Measurements from ENCODE around the gene TMOD4.

Gene TMOD4

DNA sequence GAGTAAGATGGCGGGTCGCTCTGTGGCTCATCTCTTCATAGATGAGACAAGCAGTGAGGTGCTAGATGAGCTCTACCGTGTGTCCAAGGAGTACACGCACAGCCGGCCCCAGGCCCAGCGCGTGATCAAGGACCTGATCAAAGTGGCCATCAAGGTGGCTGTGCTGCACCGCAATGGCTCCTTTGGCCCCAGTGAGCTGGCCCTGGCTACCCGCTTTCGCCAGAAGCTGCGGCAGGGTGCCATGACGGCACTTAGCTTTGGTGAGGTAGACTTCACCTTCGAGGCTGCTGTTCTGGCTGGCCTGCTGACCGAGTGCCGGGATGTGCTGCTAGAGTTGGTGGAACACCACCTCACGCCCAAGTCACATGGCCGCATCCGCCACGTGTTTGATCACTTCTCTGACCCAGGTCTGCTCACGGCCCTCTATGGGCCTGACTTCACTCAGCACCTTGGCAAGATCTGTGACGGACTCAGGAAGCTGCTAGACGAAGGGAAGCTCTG lies 17.0 kb downstream of the TMOD4 start:
- H3K36me3 ChIP-seq (replicated peaks in 1 of 2; ENCODE audit: control insufficient read depth in 2 of 2, insufficient read depth in 2 of 2, low read length in 2 of 2): peaks cover 26 to 42% of the 10 kb centered on the region in 2 donors
- H3K9ac ChIP-seq (ENCODE audit: low read depth, low read length, poor library complexity): no peak overlapping the region
- WGBS, 2 donors (ENCODE audit: extremely low coverage in 2 of 2, insufficient read length in 2 of 2, insufficient replicate concordance in 1 of 2): no CpG with 5 or more reads among the region's 22 CpGs
- no peak overlapping the region for H3K18ac ChIP-seq (ENCODE audit: low read length)
- no peak overlapping the region for H3K4me2 ChIP-seq (ENCODE audit: insufficient read depth, low read length, poor library complexity, severe bottlenecking)
- H3K27ac ChIP-seq (replicated peaks; ENCODE audit: low read length): no peak overlapping the region
- H3K9me3 ChIP-seq (replicated peaks in 1 of 2; ENCODE audit: control insufficient read depth in 2 of 2, insufficient read depth in 1 of 2, low read depth in 1 of 2, low read length in 2 of 2): no peaks in the 10 kb centered on the region
- H3K4me3 ChIP-seq (ENCODE audit: low read length in 2 of 2): no peak overlapping the region
- H2AFZ ChIP-seq (ENCODE audit: low read length): no peak overlapping the region
- H2BK5ac ChIP-seq (ENCODE audit: low read length): no peak overlapping the region
- no peaks in the 10 kb centered on the region for H3K79me1 ChIP-seq (ENCODE audit: low read depth, low read length)
- no peak overlapping the region for H2AK5ac ChIP-seq (ENCODE audit: low read depth, low read length)
- no peaks in the 10 kb centered on the region for H3K27me3 ChIP-seq (ENCODE audit: control insufficient read depth in 3 of 3, insufficient read depth in 3 of 3, low read depth in 1 of 3, low read length in 3 of 3)
- H2BK15ac ChIP-seq (ENCODE audit: low read length): no peak overlapping the region
- no peak overlapping the region for H3K14ac ChIP-seq (ENCODE audit: low read length)
- no peak overlapping the region for H2BK120ac ChIP-seq (ENCODE audit: low read depth, low read length)
- H2BK12ac ChIP-seq (ENCODE audit: low read length): no peak overlapping the region
- H4K8ac ChIP-seq (ENCODE audit: low read depth, low read length): peak overlapping the region; percentile 65
- H3K4ac ChIP-seq (ENCODE audit: low read length): no peak overlapping the region
- H3K4me1 ChIP-seq (ENCODE audit: control insufficient read depth in 2 of 2, insufficient read depth in 1 of 2, low read depth in 1 of 2, low read length in 2 of 2): no peaks in the 10 kb centered on the region
- no peak overlapping the region for H4K91ac ChIP-seq (ENCODE audit: low read depth, low read length, poor library complexity)
- H3K23ac ChIP-seq (ENCODE audit: low read depth, low read length, poor library complexity): no peak overlapping the region
- DNase-seq (ENCODE audit: low spot score): no peak

DNA sequence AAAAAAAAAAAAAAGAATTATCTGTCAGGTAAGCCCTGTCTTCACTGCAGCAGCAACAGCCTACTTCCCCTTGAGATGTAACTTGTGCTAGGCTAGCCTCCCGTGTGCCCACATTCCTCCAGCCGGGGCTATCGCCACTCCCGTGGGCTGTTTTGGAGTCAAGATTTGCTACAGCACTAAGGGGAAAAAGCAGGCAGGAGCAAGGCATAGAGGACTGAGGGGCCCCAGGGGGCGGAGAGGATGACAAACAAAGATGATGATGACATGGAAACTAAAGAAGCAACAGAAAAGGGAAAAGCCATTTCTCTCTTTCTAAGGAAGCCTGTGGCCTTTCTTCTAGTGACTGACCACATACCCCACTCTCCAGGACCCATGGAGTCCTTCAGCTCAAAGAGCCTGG lies 17.5 kb downstream of the TMOD4 start:
- Histone ChIP-seq H2BK15ac (ENCODE audit: low read length) (no peak overlapping the region), H3K14ac (ENCODE audit: low read length) (no peak overlapping the region), H3K36me3 (replicated peaks in 1 of 2; ENCODE audit: control insufficient read depth in 2 of 2, insufficient read depth in 2 of 2, low read length in 2 of 2) (peaks cover 26 to 42% of the 10 kb centered on the region in 2 donors)

DNA sequence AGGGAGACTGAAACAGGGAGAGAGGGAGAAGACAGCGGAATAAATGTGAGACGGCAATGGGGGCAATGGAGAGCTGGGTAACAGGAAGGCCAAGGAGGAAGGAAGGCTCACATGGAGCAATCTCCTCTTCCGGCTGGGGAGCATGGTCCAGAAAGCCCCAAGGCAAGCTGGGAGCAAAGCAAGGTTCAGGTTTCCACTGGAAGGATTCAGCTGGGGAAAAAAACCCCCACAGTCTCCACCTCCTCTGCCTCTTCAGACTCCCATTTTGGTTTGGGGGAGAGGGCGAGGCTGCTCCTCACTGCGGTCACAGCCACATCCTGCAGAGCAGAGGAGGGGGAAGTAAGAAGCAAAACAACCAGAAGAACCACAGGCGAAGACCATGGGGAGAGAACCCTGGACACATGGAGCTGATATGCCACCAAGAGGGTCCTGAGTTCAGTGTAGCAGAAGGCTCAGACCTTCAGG lies 18.7 kb downstream of the TMOD4 start:
- Histone ChIP-seq H3K36me3 (replicated peaks in 1 of 2; ENCODE audit: control insufficient read depth in 2 of 2, insufficient read depth in 2 of 2, low read length in 2 of 2) (peaks cover 26 to 42% of the 10 kb centered on the region in 2 donors), H3K18ac (ENCODE audit: low read length) (no peak overlapping the region), H3K9me3 (replicated peaks in 1 of 2; ENCODE audit: control insufficient read depth in 2 of 2, insufficient read depth in 1 of 2, low read depth in 1 of 2, low read length in 2 of 2) (no peaks in the 10 kb centered on the region), H4K8ac (ENCODE audit: low read depth, low read length) (no peak overlapping the region), H3K4ac (ENCODE audit: low read length) (no peak overlapping the region), H3K23ac (ENCODE audit: low read depth, low read length, poor library complexity) (no peak overlapping the region), H3K79me1 (ENCODE audit: low read depth, low read length) (peaks cover 2% of the 10 kb centered on the region), H2BK120ac (ENCODE audit: low read depth, low read length) (no peak overlapping the region), H3K27ac (replicated peaks; ENCODE audit: low read length) (no peak overlapping the region), H3K9ac (ENCODE audit: low read depth, low read length, poor library complexity) (no peak overlapping the region), H3K4me3 (ENCODE audit: low read length in 2 of 2) (no peak overlapping the region), H2BK15ac (ENCODE audit: low read length) (no peak overlapping the region), H2AFZ (ENCODE audit: low read length) (no peak overlapping the region), H3K27me3 (ENCODE audit: control insufficient read depth in 3 of 3, insufficient read depth in 3 of 3, low read depth in 1 of 3, low read length in 3 of 3) (no peaks in the 10 kb centered on the region), H2AK5ac (ENCODE audit: low read depth, low read length) (no peak overlapping the region), H2BK5ac (ENCODE audit: low read length) (no peak overlapping the region), H4K91ac (ENCODE audit: low read depth, low read length, poor library complexity) (no peak overlapping the region), H2BK12ac (ENCODE audit: low read length) (no peak overlapping the region), H3K4me2 (ENCODE audit: insufficient read depth, low read length, poor library complexity, severe bottlenecking) (no peak overlapping the region), H3K4me1 (ENCODE audit: control insufficient read depth in 2 of 2, insufficient read depth in 1 of 2, low read depth in 1 of 2, low read length in 2 of 2) (no peaks in the 10 kb centered on the region), H3K14ac (ENCODE audit: low read length) (no peak overlapping the region)
- no CpG with 5 or more reads among the region's 6 CpGs for WGBS, 2 donors (ENCODE audit: extremely low coverage in 2 of 2, insufficient read length in 2 of 2, insufficient replicate concordance in 1 of 2)
- DNase-seq (ENCODE audit: low spot score): no peak

More for the DNA sequence above, 17.5 kb downstream of the TMOD4 start:
- no peak overlapping the region for H3K18ac ChIP-seq (ENCODE audit: low read length)
- H3K27me3 ChIP-seq (ENCODE audit: control insufficient read depth in 3 of 3, insufficient read depth in 3 of 3, low read depth in 1 of 3, low read length in 3 of 3): no peaks in the 10 kb centered on the region
- H2BK5ac ChIP-seq (ENCODE audit: low read length): no peak overlapping the region
- no peaks in the 10 kb centered on the region for H3K79me1 ChIP-seq (ENCODE audit: low read depth, low read length)
- no peak overlapping the region for H2AFZ ChIP-seq (ENCODE audit: low read length)
- no peak overlapping the region for H4K91ac ChIP-seq (ENCODE audit: low read depth, low read length, poor library complexity)
- H3K9ac ChIP-seq (ENCODE audit: low read depth, low read length, poor library complexity): no peak overlapping the region
- no CpG with 5 or more reads among the region's 5 CpGs for WGBS, 2 donors (ENCODE audit: extremely low coverage in 2 of 2, insufficient read length in 2 of 2, insufficient replicate concordance in 1 of 2)
- no peak overlapping the region for H4K8ac ChIP-seq (ENCODE audit: low read depth, low read length)
- H2BK12ac ChIP-seq (ENCODE audit: low read length): no peak overlapping the region
- no peak overlapping the region for H3K4me3 ChIP-seq (ENCODE audit: low read length in 2 of 2)
- H2BK120ac ChIP-seq (ENCODE audit: low read depth, low read length): no peak overlapping the region
- no peak overlapping the region for H2AK5ac ChIP-seq (ENCODE audit: low read depth, low read length)
- H3K9me3 ChIP-seq (replicated peaks in 1 of 2; ENCODE audit: control insufficient read depth in 2 of 2, insufficient read depth in 1 of 2, low read depth in 1 of 2, low read length in 2 of 2): no peaks in the 10 kb centered on the region
- H3K4me1 ChIP-seq (ENCODE audit: control insufficient read depth in 2 of 2, insufficient read depth in 1 of 2, low read depth in 1 of 2, low read length in 2 of 2): no peaks in the 10 kb centered on the region
- H3K27ac ChIP-seq (replicated peaks; ENCODE audit: low read length): no peak overlapping the region
- H3K23ac ChIP-seq (ENCODE audit: low read depth, low read length, poor library complexity): no peak overlapping the region
- no peak overlapping the region for H3K4ac ChIP-seq (ENCODE audit: low read length)
- H3K4me2 ChIP-seq (ENCODE audit: insufficient read depth, low read length, poor library complexity, severe bottlenecking): no peak overlapping the region
- DNase-seq (ENCODE audit: low spot score): no peak

DNA sequence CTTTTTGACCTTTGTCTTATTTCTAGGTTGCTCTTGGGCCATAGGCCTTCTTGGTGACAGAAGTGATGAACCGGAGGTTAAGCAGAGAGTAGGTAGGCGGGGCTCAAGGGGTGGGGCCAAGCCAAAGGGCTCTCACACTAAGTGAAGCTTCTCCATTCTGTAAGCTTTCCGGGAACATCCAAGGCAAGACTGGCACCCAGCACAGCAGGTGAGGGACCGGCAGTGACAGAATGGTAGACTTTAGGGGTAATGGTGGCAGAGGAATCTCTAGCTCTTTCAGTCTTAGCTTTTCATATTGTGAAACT lies 19.3 kb downstream of the TMOD4 start, which contains the start of gene TNFAIP8L2:
Gene TNFAIP8L2, plus strand, starts transcription at position 135 of the 305 bp plus-strand sequence. CDS start 2,049 bp downstream, outside the sequence.
- no peak within 1 kb of the TSS for H3K27ac ChIP-seq (replicated peaks; ENCODE audit: low read length)
- WGBS, 2 donors (ENCODE audit: extremely low coverage in 2 of 2, insufficient read length in 2 of 2, insufficient replicate concordance in 1 of 2): no CpG with 5 or more reads among the region's 4 CpGs
- H3K9ac ChIP-seq (ENCODE audit: low read depth, low read length, poor library complexity): no peak within 1 kb of the TSS
- no peak within 1 kb of the TSS for H4K91ac ChIP-seq (ENCODE audit: low read depth, low read length, poor library complexity)
- no peaks in the 10 kb centered on the region for H3K27me3 ChIP-seq (ENCODE audit: control insufficient read depth in 3 of 3, insufficient read depth in 3 of 3, low read depth in 1 of 3, low read length in 3 of 3)
- no peak within 1 kb of the TSS for H3K18ac ChIP-seq (ENCODE audit: low read length)
- H2BK120ac ChIP-seq (ENCODE audit: low read depth, low read length): no peak within 1 kb of the TSS
- no peak within 1 kb of the TSS for H2BK12ac ChIP-seq (ENCODE audit: low read length)
- DNase-seq (ENCODE audit: low spot score): no peak
- no peak within 1 kb of the TSS for H2BK15ac ChIP-seq (ENCODE audit: low read length)
- peaks cover 22 to 36% of the 10 kb centered on the region in 2 donors for H3K36me3 ChIP-seq (replicated peaks in 1 of 2; ENCODE audit: control insufficient read depth in 2 of 2, insufficient read depth in 2 of 2, low read length in 2 of 2)
- H2BK5ac ChIP-seq (ENCODE audit: low read length): no peak within 1 kb of the TSS
- H4K8ac ChIP-seq (ENCODE audit: low read depth, low read length): no peak within 1 kb of the TSS
- H3K14ac ChIP-seq (ENCODE audit: low read length): no peak within 1 kb of the TSS
- no peaks in the 10 kb centered on the region for H3K4me1 ChIP-seq (ENCODE audit: control insufficient read depth in 2 of 2, insufficient read depth in 1 of 2, low read depth in 1 of 2, low read length in 2 of 2)
- no peak within 1 kb of the TSS for H2AFZ ChIP-seq (ENCODE audit: low read length)
- H3K4ac ChIP-seq (ENCODE audit: low read length): no peak within 1 kb of the TSS
- H3K4me2 ChIP-seq (ENCODE audit: insufficient read depth, low read length, poor library complexity, severe bottlenecking): no peak within 1 kb of the TSS
- H3K23ac ChIP-seq (ENCODE audit: low read depth, low read length, poor library complexity): no peak within 1 kb of the TSS
- peaks cover 2% of the 10 kb centered on the region for H3K79me1 ChIP-seq (ENCODE audit: low read depth, low read length)
- H3K9me3 ChIP-seq (replicated peaks in 1 of 2; ENCODE audit: control insufficient read depth in 2 of 2, insufficient read depth in 1 of 2, low read depth in 1 of 2, low read length in 2 of 2): no peaks in the 10 kb centered on the region
- H3K4me3 ChIP-seq (ENCODE audit: low read length in 2 of 2): no peak within 1 kb of the TSS
- H2AK5ac ChIP-seq (ENCODE audit: low read depth, low read length): no peak within 1 kb of the TSS

All from neuronal stem cell (in vitro differentiated cells).